CD1c-positive myeloid dendritic cell (primary cell): ENCODE results near the gene GPAM.
"Not testable (repeated sequence)": the region's sequence is repeated elsewhere in the genome, so short reads cannot be mapped to it uniquely, and the experiment has no call there.

Source experiments
- DNase-seq: peaks from one replicate; pipeline ENCODE4 v3.0.0-alpha.2; 2016; ENCODE audit errors: extremely low spot score

GPAM gene

GRCh38 chr10:112132435-112132834 is 51.1 kb downstream of the GPAM start:
- DNase-seq: no peak

- no peak for DNase-seq
These were observed 51.6 kb downstream of the GPAM start for GRCh38 chr10:112131996-112132395.

- DNase-seq: no peak
These were observed 52.2 kb downstream of the GPAM start for GRCh38 chr10:112131346-112131745.

- no peak for DNase-seq
These were observed 56.7 kb downstream of the GPAM start for GRCh38 chr10:112126901-112127300.

GRCh38 chr10:112126172-112126571 is 57.4 kb downstream of the GPAM start:
- DNase-seq: no peak

GRCh38 chr10:112124866-112125265 is 58.7 kb downstream of the GPAM start:
- DNase-seq: no peak

GRCh38 chr10:112122827-112123226 is 60.7 kb downstream of the GPAM start:
- DNase-seq: no peak

- DNase-seq: no peak
These were observed 63.1 kb downstream of the GPAM start for GRCh38 chr10:112120491-112120890.

- DNase-seq: peak; percentile 45
These were observed 67.7 kb downstream of the GPAM start for GRCh38 chr10:112115781-112116385.

GRCh38 chr10:112109779-112110178 is 73.8 kb downstream of the GPAM start:
- not testable (repeated sequence) for DNase-seq
